ENCODE data around the gene TMEM131L.

The TMEM131L gene

GRCh38 chr4:153465140-153465539, 1.0 kb upstream of the TMEM131L start:
- Histone ChIP-seq H3K36me3 (ENCODE audit: control insufficient read depth, insufficient read depth, low read length) (peaks cover 1% of the 10 kb centered on the region; the same call in 1 of the 2 replicates), H3K4me3 (replicated peaks; ENCODE audit: low read depth, low read length) (peak overlapping the region; percentile 63)
- TF ChIP-seq CTCF (IDR thresholded peaks at IDR 0.05; ENCODE audit: insufficient read depth, low read length, poor library complexity, severe bottlenecking) = no peak

GRCh38 chr4:153465615-153466080, 512 bp upstream of the TMEM131L start:
- DNase-seq (ENCODE audit: extremely low read depth, insufficient read length) = peak; percentile 77
- peak; percentile 37 for TF ChIP-seq CTCF (IDR thresholded peaks at IDR 0.05; ENCODE audit: insufficient read depth, low read length, poor library complexity, severe bottlenecking)
- Histone ChIP-seq H3K36me3 (ENCODE audit: control insufficient read depth, insufficient read depth, low read length) (peaks cover 3% of the 10 kb centered on the region; the same call in 1 of the 2 replicates), H3K4me3 (replicated peaks; ENCODE audit: low read depth, low read length) (peak overlapping the region; percentile 63), H3K27me3 (replicated peaks; ENCODE audit: control insufficient read depth, insufficient read depth, low read length) (no peaks in the 10 kb centered on the region)

More at GRCh38 chr4:153465140-153465539, 1.0 kb upstream of the TMEM131L start:
- no peaks in the 10 kb centered on the region for H3K27me3 ChIP-seq (replicated peaks; ENCODE audit: control insufficient read depth, insufficient read depth, low read length)
- no peak for DNase-seq (ENCODE audit: extremely low read depth, insufficient read length)

GRCh38 chr4:153466949-153467896, 1.1 kb downstream of the TMEM131L start:
- Histone ChIP-seq H3K36me3 (ENCODE audit: control insufficient read depth, insufficient read depth, low read length) (peaks cover 4% of the 10 kb centered on the region), H3K27me3 (replicated peaks; ENCODE audit: control insufficient read depth, insufficient read depth, low read length) (no peaks in the 10 kb centered on the region), H3K4me3 (replicated peaks; ENCODE audit: low read depth, low read length) (peak overlapping the region; percentile 89)
- peak; percentile 94 for DNase-seq (ENCODE audit: extremely low read depth, insufficient read length)
- no peak for TF ChIP-seq CTCF (IDR thresholded peaks at IDR 0.05; ENCODE audit: insufficient read depth, low read length, poor library complexity, severe bottlenecking)

GRCh38 chr4:153467897-153468262, 1.7 kb downstream of the TMEM131L start:
- Histone ChIP-seq H3K4me3 (replicated peaks; ENCODE audit: low read depth, low read length) (peak overlapping the region; percentile 89), H3K36me3 (ENCODE audit: control insufficient read depth, insufficient read depth, low read length) (peaks cover 4% of the 10 kb centered on the region), H3K27me3 (replicated peaks; ENCODE audit: control insufficient read depth, insufficient read depth, low read length) (no peaks in the 10 kb centered on the region)
- TF ChIP-seq CTCF (IDR thresholded peaks at IDR 0.05; ENCODE audit: insufficient read depth, low read length, poor library complexity, severe bottlenecking) = peak; percentile 5
- no peak for DNase-seq (ENCODE audit: extremely low read depth, insufficient read length)

- TF ChIP-seq CTCF (IDR thresholded peaks at IDR 0.05; ENCODE audit: insufficient read depth, low read length, poor library complexity, severe bottlenecking) = peak; percentile 14
- Histone ChIP-seq H3K27me3 (replicated peaks; ENCODE audit: control insufficient read depth, insufficient read depth, low read length) (no peaks in the 10 kb centered on the region), H3K4me3 (replicated peaks; ENCODE audit: low read depth, low read length) (peak overlapping the region; percentile 89), H3K36me3 (ENCODE audit: control insufficient read depth, insufficient read depth, low read length) (peaks cover 4% of the 10 kb centered on the region)
- peak; percentile 73 for DNase-seq (ENCODE audit: extremely low read depth, insufficient read length)
Observed at GRCh38 chr4:153468587-153468986, 2.4 kb downstream of the TMEM131L start.
